GM19467 (cell line): Measurements from ENCODE around the gene PPFIBP2.

Source experiments
- ATAC-seq: cut with Tn5 transposase; IDR thresholded peaks from one replicate; pipeline ENCODE4 v1.9.1; 2021; ENCODE audit warnings: mild to moderate bottlenecking, moderate library complexity; ENCODE audit not compliant: unreplicated experiment

PPFIBP2 gene

DNA sequence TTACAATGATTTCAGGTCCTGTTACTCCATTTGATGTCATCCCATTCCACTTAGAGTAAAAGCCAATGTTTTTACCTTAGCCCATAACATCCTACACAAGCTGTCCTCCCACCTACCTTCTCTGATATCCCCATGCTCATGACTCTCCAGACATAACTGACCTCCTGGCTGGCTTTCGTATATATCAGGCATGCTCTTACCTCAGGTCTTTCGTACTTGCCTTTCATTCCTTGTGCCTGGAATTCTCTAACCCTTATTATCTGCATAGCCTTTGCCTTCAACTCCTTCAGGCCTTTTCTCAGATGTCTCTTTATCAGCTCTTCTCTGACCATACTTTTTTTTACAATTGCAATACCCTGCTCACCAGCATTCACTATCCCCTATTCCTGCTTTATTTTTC is 169.8 kb downstream of the PPFIBP2 start:
- ATAC-seq = no peak

DNA sequence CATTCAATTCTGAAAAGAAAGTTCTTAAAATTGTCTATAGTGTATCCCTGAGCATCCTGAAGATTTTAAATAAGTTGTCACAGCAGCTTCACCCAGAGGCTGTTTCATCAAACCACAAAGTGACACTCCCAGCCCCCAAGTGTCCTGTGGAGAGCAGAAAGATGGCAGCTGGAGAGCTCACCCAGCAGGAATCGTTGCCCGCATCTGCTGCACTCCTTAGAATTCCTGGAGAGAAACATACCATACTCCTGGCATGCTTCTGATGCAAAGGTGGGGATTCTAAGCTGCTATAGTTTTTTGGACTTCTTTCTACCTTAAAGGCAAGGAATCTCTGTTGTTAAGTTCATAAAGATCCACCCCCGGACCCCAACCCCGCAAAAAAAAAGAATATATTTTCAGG is 173.0 kb downstream of the PPFIBP2 start:
- no peak for ATAC-seq

DNA sequence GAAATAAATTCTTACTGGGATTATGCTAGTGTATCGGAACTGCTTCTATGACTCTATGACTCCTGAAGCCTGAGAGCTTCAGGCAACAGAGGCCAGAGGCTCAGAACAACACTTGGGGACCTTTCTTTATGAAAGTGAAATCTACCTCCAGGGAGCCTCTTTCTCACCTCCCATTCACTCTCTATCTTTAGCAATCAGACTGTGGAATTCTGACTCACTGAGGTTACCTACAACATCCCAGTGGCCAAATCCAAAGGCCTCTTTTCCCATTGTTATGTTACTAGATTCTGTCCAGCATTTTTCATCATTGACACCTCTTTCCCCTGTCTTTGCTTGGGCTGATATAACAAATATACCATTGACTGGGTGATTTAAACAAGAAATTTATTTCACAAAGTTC is 173.6 kb downstream of the PPFIBP2 start:
- no peak for ATAC-seq

DNA sequence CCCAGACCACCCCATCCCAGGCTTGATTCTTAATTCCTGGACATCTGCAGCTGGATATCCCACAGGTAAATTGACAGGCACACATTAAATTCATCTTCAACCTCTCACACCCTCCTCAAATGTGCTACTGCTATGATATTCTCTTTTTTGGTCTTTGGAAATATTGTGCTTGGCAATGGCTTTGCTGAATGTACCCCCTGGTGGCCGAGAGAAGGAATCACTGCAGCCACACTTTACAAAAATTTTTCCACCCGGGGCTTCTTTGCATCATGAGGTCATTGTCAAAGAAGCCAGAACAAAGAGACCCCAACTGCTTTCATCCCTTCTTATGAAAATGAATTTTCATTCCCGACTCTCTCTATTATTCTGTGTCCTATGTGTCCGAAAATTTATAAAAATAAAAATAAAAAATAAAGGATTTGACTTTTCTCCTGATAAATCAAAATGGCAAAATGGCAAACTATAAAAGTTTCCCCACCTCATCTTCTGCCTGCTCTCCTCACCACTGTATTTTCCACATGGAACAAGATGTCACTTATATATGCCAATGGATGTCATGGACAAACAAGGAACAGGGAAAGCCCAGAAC is 174.5 kb downstream of the PPFIBP2 start:
- ATAC-seq = peak; percentile 69

DNA sequence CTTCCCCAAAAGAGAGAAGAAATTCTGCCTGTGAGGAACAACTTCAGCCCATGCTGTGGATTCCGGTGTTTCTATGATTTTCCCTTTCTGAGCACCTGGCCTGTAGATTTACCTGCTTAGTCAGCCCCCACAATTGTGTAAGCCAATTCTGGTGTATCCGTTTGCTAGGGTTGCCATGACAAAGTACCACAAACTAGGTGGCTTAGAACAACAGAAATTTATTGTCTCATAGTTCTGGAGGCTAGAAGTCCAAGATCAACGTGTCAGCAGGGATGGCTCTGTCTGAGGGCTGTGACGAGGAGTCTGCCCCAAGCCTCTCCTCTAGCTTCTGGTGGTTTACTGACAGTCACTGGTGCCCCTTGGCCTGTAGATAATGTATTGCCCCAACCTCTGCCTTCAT is 175.4 kb downstream of the PPFIBP2 start:
- ATAC-seq = no peak

DNA sequence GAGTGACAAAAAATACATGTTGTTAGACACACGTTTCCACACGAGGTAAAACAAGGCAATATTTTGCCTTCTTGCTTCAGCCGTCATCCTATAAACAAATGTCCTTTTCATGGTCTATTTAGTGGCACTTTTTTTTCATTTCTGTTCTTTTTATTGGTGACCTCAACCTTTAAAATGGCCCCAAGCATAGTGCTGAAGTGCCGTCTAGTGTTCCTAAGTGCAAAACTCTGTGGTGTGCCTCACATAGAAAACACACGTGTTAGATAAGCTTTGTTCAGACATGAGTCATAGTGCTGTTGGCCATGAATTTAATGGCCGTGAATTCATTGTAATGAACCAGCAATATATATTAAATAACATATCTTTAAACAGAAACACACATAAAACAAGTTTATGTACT is 176.8 kb downstream of the PPFIBP2 start:
- no peak for ATAC-seq

DNA sequence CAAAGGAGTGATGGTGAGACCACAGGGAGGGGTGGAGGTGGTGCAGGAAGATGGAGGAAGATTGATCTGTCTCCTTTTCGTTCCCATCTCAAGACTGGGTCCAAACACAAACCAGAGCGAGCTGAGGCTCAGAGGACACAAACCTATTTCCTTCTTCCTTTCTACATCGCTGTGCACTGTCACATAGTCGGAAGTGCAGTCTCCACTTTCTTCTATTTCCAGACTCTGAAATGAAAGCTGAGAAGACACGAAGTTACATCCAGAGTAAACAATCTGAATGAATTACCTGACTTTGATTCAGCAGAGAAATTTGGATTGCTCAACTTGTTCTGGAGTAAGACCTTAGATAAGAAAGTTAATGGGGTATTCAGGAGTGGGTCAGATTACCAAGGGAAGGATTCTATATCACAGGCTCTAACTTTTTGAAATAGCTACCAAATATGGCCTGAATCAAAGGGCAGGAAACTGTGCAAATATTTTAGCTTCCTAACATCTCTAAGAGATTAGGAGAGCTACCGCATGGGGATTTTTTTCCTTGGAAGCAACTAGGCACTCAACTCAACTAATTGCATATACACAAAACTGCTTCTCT is 178.1 kb downstream of the PPFIBP2 start:
- no peak for ATAC-seq

DNA sequence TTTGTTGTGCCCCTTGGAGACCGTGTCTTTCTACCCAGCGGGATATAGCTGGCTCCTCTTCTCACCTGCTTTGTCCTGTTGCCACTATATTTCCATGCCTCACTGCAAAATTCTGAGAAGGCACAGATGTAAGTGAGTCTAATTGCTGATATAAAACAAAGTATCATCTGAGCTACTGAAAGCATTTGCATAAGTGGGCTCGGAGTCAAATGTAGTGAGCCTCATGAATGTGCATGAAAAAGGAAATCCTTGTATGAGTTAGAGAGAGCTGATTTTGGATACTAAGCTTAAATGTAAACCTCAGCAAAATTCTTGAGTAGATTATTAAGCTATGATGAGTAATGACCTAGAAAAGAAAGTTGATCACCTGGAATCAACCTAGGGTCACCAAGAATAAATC is 178.6 kb downstream of the PPFIBP2 start:
- ATAC-seq = no peak

DNA sequence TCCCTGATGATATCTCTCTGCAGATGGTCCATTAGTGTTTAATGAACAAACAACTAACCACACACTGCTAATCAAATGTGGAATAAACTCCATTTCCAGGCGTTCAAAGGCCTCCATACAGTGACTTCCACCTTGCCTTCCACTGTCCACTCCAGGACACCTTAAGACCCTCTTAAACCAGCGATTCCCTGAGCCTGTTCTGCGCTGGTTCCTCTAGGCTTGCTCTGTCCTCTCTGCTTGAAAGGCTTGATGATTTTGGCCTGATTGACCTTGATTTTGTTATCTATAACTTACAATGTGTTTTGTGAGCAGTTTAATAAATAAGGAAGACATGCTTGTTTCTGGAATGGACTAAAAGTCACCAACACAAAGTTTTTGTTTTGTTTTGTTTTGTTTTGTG is 180.4 kb downstream of the PPFIBP2 start:
- no peak for ATAC-seq

DNA sequence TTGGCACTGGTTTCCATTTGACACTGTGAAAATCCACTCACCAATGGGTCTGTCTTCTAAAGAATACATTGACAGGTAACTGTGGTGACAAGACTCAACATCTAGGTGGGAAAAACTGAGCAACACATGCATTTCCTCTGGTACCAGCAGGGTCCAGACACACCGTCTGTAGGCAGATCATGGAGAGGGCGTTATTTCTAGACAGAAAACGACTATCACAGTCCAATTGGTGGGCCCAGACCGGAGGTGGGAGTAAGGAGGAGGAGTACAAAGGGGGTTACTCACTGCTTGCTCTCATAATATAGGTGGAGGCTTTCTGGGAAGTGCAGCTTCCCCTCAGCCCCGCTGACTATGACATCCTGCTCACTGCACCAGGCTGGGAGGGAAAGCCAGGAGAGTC is 182.6 kb downstream of the PPFIBP2 start:
- no peak for ATAC-seq
